GM18508 (cell line): Measurements from ENCODE around the gene NID2.

Experiments used
- ATAC-seq: cut with Tn5 transposase; IDR thresholded peaks from one replicate; pipeline ENCODE4 v1.9.1; 2021; ENCODE audit warnings: moderate number of reproducible peaks; ENCODE audit not compliant: insufficient read depth, unreplicated experiment

NID2 gene

DNA sequence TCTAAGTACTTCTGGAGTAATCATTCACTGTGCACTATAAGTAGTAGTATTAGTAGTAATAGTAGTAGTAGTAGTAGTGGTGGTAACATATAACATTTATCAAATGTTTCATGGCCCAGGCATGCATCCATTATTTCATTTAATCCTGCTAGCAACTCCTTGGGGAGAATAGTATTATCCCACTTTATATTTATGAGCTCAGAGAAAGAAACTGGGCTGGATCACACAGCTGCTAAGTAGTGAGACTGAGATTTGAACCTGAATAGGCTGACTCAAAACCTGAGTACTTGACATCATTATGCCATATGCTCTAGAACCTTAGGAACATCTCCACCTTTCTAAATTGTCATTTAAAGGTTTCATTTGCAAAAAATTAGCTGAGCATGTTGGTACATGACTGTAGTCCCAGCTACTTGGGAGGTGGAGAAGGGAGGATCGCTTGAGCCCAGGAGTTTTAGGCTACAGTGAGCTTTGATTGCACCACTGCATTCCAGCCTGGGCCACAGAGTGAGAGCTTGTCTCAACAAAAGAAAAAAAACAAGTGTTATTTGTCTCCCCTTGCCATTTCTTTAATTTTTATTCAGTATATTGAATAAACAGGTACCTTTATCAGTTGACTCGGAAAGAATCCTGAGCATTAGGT lies 11.4 kb upstream of the NID2 start:
- no peak for ATAC-seq

GRCh38 chr14:52079239-52079959 lies 10.5 kb upstream of the NID2 start:
- ATAC-seq: no peak

- ATAC-seq: no peak
These were observed 9.9 kb upstream of the NID2 start for GRCh38 chr14:52078721-52079120.

- no peak for ATAC-seq
These were observed 9.3 kb upstream of the NID2 start for GRCh38 chr14:52078095-52078531.

GRCh38 chr14:52077256-52077979 lies 8.6 kb upstream of the NID2 start:
- ATAC-seq: no peak

DNA sequence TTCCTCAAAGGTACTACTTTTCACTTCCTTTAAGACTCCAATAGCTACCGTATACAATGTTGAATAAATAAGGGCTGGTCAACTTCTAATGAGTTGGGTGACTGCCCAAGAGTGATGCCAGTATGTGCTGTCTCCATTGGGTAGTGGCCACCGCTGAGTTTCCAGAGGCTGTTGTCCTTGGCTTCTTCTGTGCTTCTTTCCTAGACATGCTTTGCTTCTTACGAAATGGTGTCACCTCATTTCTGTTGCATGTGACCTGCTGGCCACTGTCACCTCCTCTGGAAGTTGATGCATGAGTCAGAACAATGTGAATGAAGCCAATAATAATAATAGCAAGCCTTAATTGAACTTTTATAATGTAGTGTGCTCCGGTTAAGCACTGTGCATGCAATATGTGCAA lies 7.5 kb upstream of the NID2 start:
- no peak for ATAC-seq

DNA sequence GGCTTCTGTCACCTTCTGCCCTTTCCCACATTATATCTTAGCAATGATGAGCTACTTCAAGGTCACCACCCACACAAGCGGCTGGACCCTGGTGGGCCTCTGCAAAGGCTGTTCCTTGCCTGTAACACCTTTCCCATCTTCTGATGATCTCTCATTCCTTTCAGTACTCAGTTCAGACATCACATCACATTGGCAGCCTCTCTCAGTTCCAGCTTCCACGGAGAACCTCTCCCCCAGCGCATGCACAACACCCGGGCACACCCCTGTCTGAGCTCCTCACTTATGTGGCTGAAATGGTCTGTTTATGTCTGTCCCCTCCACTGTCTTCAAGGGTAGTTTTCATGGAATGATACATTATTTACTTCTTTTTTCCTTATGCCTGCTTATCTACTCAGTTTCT lies 6.5 kb upstream of the NID2 start:
- ATAC-seq: no peak

GRCh38 chr14:52073251-52073650 lies 4.4 kb upstream of the NID2 start:
- ATAC-seq: no peak

DNA sequence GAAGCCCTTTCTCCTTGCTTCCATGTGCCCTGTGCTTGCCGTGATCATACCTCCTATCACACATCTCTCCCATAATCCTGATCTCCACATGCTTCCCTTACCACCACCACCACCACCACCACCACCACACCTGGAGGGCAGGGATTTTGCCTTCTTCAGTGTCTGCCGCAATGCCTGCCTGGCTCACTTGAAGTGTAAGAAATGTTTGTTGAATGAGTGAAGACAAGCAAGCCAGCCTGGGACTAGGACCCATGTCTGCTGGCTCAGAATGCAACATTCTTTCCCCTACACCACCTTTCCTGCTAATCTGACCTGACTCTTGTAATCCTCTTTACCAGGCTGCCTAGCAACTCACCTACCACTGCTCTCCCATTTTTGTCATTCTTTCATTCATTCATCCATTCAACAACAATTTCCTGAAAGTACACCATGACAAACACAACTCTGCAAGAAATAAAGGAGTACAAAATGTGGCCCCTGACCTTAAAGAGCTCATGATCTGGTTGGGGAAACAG lies 3.5 kb upstream of the NID2 start:
- ATAC-seq: no peak

- ATAC-seq: no peak
These were observed 2.8 kb upstream of the NID2 start for GRCh38 chr14:52071675-52072074.

DNA sequence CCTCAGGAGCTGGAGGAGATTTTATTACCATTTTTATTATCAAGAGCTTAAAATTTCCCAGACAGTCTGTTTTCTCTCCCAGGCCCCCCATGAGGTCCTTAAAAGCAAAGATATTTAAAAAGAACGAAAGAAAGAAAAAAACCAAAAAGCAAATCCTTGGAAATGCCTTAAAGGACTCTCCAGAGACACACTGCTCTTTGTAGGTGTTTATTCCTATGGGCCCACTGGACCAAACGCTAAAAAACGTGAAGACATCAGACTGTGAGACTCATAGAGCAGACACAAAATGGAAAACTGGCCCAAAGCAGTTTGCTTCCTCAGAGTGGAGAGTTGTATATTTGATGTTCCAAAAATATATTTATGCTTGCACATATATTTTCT lies 1.2 kb upstream of the NID2 start:
- ATAC-seq: no peak

GRCh38 chr14:52069307-52070050 lies 620 bp upstream of the NID2 start:
- ATAC-seq: no peak

DNA sequence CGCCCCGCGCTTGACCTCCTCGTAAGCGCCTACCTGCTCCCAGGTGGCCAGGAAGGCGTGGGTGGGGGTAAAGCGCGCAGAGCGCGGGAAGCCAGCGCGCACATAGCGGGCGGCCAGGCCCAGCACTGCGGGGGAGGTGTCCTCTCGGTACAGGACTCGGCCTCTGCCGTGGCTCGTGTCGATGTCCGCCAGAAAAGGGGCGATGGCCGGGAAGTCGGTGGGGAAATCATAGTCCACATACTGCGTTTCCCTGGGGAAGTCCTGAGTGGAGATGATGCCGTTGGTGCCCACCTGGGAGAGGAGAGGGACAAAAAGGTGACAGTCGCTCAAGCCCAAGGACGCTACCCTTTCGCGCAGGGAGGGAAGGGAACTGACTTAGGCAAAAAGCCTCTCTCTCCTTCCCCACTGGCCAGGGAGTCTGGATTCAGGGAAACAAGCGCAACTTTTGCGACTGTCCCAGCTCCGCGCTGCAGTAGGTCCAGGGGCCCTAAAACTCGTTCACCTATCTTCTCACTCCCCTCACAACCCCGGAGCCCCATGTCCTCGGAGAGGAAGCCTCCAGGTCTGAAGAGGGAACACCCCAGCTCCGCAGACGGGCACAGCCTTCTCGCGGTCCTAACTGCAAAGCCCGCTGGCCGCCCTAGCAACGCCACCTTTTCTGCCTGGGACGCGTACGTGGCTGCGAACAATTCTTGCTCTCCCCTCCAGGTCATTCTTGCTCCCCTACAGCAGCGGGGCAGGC lies 815 bp downstream of the NID2 start:
- ATAC-seq: no peak

DNA sequence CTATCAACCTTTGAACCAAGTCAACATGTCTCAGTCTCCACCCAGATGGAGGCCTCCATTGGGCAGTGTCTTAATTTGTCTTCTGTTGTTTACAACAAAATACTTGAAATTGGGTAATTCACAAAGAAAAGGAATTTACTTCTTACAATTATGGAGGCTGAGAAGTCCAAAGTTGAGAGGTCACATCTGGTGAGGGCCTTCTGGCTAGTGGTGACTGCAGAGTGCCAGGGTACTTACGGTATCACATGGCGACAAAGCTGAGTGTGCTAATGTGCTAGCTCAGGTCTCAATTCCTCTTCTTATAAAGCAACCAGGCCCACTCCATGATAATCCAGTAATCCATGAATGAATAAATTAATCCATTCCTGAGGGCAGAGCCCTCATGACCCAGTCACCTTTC lies 4.7 kb downstream of the NID2 start:
- ATAC-seq: no peak

DNA sequence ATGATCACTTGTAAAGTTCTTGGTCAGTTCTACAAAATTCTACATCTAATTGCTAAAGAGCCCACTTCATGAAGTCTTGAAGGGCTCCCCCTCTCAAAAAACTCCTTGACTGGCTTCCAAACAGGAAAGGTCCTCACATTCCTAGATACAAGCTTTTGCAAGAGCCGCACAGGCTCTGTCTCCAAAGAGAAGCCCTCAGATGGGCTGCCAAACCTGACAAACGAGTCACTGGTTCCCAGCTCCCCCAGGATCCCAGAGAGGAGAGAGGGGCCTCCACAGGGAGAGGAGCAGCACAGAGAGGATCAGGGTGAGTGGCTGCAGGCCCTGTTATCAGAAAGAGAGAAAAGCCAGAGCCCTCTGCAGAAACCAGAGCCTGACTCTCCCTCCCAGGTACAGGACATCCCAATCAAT lies 5.8 kb downstream of the NID2 start:
- no peak for ATAC-seq

DNA sequence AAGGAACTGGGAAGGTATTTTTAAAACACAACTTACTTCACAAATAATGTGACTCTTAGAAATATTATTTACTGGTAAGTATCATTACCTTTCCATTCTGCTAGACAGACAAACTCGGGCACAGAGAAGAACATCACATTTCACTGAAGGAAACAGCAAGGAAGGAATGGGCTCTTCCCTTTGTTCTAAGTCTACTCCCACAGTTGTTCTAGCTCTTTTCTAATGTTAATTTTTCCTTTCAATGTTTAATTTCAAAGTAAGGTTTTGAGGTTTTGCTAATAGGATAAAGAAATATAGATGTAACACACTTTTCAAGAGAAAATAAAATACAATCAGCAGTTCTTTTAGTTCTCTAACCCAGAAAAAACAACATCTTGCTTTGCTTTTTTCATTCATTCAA lies 7.0 kb downstream of the NID2 start:
- no peak for ATAC-seq

DNA sequence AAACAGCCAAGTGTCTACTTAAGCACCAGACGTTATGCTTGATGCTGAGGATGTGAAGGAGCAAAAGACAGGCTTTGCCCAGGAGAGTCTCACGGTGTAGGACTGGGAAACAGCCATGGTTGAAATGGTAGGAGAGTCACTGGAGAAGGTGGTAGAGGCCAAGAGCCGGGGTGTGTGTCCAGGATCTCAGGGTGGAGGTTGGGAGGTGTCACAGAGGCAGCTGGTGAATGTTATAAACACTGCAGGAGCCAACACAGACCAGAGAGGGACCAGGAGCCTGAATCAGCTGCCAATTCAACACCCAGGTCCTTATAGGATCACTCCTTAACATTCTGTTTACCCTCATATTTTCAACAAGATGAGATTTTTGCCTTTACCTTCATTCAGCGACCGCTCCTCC lies 7.5 kb downstream of the NID2 start:
- no peak for ATAC-seq

GRCh38 chr14:52060080-52060479 lies 8.8 kb downstream of the NID2 start:
- no peak for ATAC-seq

DNA sequence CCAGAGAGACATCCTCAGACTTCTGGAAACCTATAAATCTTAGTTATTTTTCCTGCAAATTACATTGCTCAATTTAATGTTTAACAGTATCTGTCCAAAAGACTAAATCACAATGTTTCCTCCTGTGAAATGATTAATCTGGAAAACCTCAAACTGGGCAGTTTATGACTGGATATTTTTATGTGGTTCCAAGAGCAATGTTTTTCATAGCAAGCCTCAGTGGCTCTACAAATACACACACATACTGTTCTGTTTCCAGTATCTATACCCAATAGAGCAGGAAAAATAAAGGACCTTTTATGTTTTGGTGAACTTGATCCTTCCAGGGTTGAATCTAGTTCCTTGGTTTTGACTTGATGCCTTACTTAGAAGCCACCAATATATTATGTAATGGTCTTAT lies 9.2 kb downstream of the NID2 start:
- no peak for ATAC-seq

GRCh38 chr14:52058341-52058740 lies 10.5 kb downstream of the NID2 start:
- ATAC-seq: no peak
